H1 (cell line): ENCODE results near the gene IGFALS. TPM values are rescaled to one million over a fixed set of nuclear protein-coding genes. Genes with fewer than 3 reads are reported as not detected.

Experiments used
- FOSL1 ChIP-seq: IDR thresholded peaks from 2 replicates; pipeline ENCODE4 v1.6.1; 2011; ENCODE audit warnings: mild to moderate bottlenecking, low read depth, low read length, moderate library complexity; ENCODE audit not compliant: insufficient read depth
- NANOG ChIP-seq: IDR thresholded peaks from 2 replicates; pipeline ENCODE4 v1.6.1; 2011; ENCODE audit warnings: low read length, low read depth, mild to moderate bottlenecking, inconsistent platforms; ENCODE audit not compliant: insufficient read depth, poor library complexity, severe bottlenecking
- PHF8 ChIP-seq: fragments of 200-600 bp; sonication (generic); conservative IDR thresholded peaks from 2 replicates; pipeline ENCODE4 v1.7.1; 2012; ENCODE audit warnings: low read depth, mild to moderate bottlenecking, inconsistent platforms, low read length, moderate library complexity
- SRF ChIP-seq: IDR thresholded peaks from 2 replicates; pipeline ENCODE4 v1.6.1; 2011; ENCODE audit warnings: mild to moderate bottlenecking, low read depth, low read length, moderate library complexity
- ZNF274 ChIP-seq: IDR thresholded peaks from 2 replicates; pipeline ENCODE4 v1.7.0; 2012; ENCODE audit warnings: low read length, borderline replicate concordance; ENCODE audit errors: extremely low read depth
- polyA plus RNA-seq, 7 experiments: library from polyadenylated mRNA; depleted of rRNA in 3 of 7; stranded (reverse) in 5 of 7; unstranded in 2 of 7; fragments of >200 nt in 5 of 7; fragments of 200-250 nt in 2 of 7; gene quantifications; 1 replicate in 5 of 7; 2 replicates in 1 of 7; 4 replicates in 1 of 7; pipeline versions ENCODE4 v1.2.1 to v1.2.3, GENCODE V29; 2011 to 2013; ENCODE audit warnings: missing spikeins in 2 of 7, mixed read lengths in 2 of 7
- total RNA-seq: library from RNA; stranded (reverse); fragmentation: NEBNext Ultra II Directional; extraction: Animal tissue kit (Norgen Biotek cat#: 25700); gene quantifications from 2 replicates; pipeline ENCODE4 v1.2.1, GENCODE V29; 2021

IGFALS gene
- total and polyA plus RNA-seq, 2 of the 8 experiments (the other 6 are each of a cell fraction or from before 2014, with no cell fraction given) = not detected

DNA sequence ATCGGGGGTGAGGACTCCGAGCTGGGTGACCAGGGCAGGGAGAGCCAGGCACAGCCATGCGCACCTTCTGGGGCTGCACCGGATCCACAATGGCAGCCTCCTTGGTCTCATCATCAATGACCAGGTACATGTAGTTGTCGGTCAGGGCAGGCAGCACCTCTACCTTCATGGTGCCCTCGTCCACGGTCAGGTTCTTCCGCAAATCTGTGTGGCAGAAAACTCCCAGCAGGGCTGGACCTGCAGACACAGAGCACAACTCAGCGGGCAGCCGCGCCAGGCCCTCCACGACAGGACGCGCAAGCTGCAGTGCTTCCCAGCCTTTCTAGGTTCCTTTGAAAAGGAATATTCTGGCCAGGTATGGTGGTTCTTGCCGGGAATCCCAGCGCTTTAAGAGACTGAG lies 29.3 kb upstream of the IGFALS start (continued):
- no peak for TF ChIP-seq SRF
- TF ChIP-seq FOSL1 = no peak
- TF ChIP-seq NANOG = no peak
- no peak for TF ChIP-seq ZNF274
- no peak for TF ChIP-seq PHF8
- TF ChIP-seq, all 59 proteins: peak for 0
